Measurements from ENCODE around the gene PFDN2.

GRCh38 chr1:161077426-161077825 is 40.4 kb downstream of the PFDN2 start:
- TF ChIP-seq CTCF (IDR thresholded peaks at IDR 0.05; ENCODE audit: low read length) (no peak), EZH2 (IDR thresholded peaks at IDR 0.05; ENCODE audit: borderline replicate concordance, low read length) (no peak)
